AG08396 (cell line): Measurements from ENCODE around the gene OTUD6A.

Experiments used
- DNase-seq: peaks from one replicate; pipeline ENCODE4 v3.0.0; 2012; ENCODE audit warnings: low spot score, mixed read lengths

The OTUD6A gene, protein sequence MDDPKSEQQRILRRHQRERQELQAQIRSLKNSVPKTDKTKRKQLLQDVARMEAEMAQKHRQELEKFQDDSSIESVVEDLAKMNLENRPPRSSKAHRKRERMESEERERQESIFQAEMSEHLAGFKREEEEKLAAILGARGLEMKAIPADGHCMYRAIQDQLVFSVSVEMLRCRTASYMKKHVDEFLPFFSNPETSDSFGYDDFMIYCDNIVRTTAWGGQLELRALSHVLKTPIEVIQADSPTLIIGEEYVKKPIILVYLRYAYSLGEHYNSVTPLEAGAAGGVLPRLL

DNA sequence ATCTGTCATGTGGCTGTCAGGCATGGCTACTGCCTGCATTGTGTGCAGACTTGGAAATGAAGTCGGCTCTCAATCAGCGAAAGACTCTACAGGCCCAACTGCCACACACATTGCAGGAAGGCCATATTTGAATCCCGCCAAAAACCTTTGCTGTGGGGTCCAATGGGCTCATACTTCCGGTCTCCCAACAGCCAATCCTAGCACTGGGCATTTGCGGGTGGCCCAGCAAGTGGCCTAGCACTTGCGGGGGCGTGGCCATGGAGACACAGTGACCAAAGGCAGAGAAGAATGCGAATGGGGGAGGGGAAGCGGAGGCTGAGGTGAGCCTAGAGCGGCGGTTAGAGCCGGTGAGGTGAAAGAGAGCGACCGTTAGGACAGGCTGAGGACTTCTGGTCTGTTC, at the start of gene OTUD6A:
OTUD6A (plus strand) TSS at position 382 of the 400 bp plus-strand sequence. CDS start 68 bp downstream, outside the sequence.
- no peak for DNase-seq

DNA sequence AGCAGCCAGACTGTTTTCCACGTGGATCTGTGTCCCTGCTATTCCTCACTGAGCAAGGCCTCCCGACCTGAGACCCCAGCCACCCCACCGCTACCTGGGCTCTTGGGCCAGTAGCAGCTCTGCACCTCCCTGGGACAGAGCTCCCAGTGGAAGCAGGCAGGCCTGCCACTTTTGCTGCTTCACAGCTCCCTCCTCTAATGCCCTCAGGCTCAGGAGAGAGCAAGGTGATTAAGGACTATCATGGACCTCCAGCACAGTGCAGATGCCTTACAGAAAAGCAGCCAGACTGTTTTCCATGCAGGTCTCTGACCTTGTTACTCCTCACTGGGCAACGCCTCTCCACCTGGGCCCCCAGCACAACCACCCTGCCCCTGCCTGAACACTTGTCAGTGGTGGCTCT, 49.5 kb upstream of the OTUD6A start:
- no peak for DNase-seq

DNA sequence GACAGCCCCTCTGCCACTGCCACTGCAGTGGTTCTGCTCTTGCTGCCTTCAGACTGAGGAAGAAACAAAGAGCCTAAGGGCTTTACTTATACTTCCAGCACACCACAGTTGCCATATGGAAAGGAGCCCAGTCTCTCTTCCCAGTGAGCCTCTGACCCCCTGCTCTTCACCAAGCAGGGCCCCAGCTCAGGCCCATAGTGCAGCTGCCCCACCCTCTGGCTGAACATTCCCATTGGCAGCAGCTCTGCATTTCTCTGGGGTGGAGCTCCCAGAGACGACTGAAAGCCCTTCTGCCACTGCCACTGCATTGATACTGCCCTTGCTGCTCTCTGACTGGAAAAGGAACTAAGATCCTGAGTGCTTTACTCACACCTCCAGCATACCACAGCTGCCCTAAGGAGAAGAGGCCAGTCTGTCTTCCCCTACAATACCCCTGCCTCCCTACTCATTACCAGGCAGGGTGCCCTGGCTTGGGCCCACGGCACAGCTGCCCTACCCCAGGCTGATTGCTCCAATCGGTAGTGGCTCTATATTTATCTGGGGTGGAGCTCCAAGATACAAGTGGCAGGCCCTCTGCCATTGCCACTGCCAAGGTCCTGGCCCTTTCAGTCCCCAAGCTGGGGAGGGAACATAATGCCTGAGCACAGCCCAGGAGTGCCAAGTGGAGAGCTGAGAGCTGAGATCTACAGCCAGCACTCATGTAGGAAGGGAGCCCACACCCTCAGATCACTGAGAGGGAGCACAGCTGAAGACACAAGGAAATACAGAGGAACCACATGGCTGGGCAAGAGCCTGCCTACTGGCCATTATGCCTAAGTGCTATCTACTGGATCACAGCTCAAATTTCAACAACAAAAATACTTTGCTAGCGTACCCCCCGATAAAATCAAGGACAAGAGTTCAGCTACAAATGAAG, 48.5 kb upstream of the OTUD6A start:
- no peak for DNase-seq

DNA sequence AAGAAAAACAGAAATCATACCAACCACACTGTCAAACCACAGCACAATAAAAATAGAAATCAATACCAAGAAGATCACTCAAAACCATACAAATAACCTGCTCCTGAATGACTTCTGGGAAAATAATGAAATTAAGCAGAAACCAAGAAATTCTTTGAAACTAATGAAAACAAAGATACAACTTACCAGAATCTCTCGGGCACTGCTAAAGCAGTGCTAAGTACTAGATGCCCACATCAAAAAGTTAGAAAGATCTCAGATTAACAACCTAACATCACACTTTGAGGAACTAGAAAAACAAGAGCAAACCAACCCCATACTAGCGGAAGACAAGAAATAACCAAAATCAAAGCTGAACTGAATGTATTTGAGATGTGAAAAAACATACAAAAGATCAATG, 45.7 kb upstream of the OTUD6A start:
- no peak for DNase-seq

DNA sequence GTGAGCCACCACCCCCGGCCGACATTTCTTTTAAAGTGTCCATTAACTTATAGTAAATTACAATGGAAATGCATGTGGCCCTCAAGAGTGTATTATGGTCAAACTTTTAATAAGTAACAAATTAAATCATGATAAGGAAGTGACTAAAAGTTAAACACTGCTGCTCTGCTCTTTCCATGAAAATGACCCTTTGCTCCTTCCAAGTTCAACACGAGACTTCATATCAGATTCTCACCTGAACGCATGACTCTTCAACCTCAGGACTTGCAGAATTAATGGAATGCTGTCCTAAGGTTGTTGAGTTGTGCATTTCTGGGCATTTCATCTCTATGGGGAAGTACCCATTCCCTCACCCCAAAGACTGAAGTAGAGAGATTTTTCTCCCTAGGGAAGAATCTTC, 39.6 kb upstream of the OTUD6A start:
- no peak for DNase-seq

DNA sequence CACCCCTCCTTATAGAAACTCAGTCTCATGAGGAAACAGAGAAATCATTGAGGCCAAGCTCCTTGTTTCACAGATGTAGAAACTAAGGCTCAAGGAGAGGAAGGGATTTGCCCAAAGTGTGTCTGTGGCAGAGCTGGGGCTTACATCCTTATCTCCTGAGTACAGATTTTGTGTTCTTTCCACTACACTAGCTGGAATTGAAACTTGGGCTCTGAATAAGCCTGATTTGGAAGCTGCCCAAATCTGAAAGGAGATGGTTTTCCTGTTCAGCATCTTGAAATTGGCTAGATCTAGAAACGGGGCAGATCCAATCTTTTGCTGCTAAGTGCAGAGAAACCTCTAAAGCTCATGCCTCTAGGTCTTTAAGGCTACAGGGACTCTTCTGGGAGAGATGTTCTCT, 36.8 kb upstream of the OTUD6A start:
- DNase-seq: no peak

DNA sequence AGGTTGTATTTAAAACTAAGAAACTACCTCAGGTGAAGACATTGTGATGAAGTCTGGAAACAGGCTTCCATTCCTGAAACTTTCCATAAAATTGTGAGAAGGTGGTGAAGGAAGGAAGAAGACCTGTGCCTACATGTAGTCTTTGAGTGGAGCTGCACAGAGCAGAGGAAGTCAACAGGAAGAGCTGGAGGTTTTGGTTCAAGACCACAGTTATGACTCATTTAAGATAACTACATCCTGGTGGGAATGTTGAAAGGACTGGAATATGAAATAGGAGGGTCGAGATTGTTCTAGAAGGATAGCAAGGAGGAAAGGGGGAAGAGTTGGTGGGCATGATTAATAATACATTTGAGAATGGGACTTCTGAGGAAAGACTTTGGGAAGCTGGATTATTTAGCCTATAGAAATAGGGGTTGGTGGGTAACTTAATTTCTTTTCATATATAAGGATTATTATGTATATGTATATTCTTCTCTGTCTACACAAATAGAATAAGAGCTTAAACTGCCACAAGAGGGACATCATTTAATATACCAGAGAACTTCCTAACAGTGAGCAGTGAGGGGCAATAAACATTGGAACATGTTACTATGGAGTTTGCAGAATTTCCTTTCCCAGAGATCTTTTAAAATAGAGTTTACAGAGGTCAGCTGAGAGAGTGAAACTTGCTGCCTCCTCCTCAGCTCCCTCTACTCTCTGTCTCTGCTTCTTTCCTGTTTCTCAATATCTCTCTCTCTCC, 36.0 kb upstream of the OTUD6A start:
- DNase-seq: no peak

DNA sequence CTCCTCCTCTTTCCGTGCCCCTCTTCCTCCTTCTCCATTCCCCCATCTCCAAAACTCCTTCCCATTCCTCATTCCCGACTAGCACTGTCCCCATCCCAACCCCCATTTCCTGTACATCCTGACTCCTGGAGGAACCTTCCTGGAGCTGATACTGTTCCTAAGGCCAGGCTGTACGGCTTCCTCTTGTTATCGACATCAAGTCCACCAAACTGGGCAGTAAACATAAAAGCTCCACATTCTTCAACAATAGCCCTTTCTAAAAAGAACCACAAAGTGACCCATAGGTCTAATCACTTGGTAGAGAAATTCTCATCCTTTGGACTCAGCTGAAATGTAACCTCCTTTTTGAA, 35.4 kb upstream of the OTUD6A start:
- no peak for DNase-seq

DNA sequence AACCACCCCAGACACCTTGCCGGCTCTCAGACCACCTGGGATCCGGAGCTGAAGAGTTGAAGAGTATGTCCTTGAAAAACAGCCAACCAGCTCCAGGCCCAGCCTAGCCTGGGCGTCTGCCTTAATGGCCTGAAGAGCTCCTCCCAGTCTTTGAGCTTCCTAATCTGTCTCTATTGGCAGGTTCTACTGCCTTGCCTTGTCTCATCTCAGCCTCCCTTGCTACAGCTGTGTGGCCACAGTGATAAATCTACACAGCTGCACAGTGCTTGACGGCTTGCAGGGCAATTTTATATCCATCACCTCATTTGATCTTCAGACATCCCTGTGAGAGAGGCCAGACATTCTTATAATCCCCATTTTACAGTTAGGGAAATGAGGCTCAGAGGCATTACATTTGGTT, 32.4 kb upstream of the OTUD6A start:
- no peak for DNase-seq

DNA sequence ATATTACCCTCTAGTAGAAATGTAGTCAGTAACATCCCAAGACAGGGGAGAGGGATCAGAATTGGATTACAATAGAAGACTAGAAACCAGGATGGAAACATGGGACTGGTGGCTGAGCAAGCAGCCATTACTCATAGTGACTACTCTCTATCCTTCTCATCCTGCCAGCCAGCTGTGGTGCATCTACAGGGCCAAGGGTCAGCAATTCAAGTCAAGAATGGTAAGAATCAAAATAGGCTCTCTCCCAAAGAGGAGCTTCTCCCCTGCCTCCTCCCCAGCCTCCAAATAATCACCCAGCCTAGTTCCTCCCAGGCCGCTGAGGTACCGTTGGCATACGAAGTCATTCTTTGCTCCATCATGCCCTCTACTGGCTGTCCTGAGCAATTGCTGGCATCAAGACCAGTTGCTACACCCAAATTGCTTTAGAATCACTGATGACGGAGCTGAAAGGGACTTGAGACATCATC, 31.9 kb upstream of the OTUD6A start:
- DNase-seq: peak; percentile 67

DNA sequence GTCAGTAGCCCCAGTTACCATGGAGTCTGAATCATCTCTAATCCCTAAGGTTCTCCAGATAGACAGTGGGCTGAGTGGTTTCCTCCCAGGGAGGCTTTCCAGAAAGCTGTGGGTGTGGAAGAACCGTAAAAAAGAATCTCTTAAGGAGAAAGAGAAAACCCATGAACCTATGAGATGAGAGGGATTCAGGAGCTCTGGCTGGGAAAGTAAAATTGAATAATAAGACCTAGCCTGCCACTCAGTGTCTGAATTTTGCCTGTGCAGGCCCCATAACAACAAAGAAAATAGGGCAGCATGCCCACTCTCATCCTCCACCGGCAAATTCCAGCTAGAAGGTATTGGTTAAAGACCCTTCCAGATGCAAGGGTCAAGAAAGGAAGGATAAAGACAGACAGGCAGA, 29.5 kb upstream of the OTUD6A start:
- DNase-seq: no peak

DNA sequence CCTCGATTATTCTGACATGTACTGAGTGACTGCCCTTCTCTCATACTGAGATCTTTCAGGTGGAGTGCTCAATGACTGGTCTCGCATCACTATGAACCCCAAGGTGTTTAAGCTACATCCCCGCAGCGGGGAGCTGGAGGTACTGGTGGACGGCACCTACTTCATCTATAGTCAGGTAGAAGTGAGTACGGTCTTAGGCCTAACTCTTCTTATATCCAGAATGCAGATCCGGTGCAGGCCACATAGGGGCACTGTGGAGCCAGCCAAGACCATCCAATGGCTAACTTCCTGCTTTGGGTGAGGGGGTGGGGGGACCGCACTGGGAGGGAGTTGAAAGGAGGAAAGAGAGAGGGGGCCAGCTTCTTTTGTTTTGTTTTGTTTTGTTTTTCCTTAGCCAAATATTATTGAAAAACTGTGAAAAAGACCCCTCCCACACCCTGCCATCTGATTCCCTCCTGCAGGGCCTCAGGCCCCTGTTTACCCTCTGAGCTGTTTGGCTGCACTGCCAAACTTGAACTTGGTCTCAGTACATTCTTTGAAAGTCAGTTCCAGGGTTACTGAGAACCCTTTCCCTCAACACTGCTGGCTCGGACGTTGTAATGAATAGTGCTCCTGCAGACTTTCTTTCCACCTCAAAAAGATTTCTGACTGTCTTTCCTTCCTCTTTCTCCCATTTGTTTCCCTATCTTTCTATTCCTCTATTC, 28.8 kb upstream of the OTUD6A start:
- peak; percentile 36 for DNase-seq

DNA sequence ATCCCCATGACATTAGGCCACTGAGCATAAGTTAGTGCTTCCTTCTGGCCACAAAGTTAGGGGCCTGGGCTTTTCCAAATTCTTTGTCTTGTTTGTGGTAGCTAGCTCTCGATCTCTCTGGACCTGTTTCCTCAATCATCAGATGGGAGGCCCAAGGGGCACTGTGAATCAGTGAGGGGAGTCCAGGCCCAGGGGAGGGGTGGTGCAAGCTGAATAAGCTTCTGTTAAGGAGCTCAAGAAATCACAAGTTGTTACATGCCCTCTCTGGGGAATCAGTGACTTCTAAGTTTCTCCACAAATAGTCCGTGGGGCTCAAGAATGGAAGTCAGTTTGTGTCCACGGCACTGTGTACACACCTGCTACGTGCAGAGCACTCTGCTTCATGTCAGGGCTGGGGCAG, 27.6 kb upstream of the OTUD6A start:
- DNase-seq: no peak

DNA sequence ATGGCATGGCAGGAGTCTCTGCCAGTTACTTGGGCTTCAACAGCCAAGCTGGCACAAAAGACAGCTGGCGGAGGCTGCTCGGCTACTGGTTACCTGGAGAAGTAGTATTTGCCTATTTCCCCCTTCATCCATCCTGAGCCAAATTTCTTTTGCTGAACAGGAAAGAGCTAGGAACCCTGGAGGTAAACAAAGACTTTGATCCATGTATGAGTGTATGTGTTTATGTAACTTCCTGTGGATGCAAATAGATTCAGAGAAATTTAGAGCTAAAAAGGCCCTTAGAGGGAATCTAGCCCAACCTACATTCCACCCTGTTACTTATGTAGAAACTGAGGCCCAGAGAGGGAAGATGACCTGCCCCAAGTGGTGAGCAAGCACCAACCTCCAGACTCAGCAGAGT, 23.7 kb upstream of the OTUD6A start:
- DNase-seq: no peak

DNA sequence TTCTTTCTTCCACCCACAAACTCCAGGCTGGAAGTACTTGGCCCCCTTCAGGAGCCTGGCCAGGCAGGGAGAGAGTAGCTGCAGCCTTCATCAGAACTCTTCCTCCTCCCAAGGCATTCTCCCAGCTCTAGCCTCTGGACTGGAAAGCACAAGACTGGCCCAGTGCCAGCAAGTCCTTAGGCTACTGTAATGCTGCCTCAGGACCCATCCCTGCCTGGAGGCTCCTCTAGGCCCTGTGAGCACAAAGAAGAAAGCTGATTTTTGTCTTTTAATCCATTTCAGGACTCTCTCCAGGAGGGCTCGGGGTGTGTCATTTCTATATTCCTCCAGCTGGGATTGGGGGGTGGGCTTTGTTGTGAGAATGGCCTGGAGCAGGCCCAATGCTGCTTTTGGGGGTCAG, 23.3 kb upstream of the OTUD6A start:
- DNase-seq: no peak

DNA sequence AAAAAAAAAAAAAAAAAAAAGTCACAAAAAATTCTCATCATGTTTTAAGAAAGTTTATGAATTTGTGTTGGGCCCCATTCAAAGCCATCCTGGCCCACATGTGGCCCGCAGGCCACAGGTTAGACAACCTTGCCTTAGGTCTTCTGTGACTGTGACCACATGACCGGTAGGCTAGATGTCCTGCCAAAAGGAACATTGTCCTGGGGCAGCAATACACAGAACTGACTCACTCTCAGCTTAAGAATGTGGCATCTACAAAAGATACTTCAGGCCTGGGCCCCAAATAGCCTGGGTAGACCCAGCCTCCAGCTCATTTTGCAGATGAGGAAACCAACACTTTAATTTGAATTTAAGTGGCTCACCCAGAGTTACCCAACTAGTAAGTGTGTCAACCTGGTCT, 22.5 kb upstream of the OTUD6A start:
- no peak for DNase-seq

DNA sequence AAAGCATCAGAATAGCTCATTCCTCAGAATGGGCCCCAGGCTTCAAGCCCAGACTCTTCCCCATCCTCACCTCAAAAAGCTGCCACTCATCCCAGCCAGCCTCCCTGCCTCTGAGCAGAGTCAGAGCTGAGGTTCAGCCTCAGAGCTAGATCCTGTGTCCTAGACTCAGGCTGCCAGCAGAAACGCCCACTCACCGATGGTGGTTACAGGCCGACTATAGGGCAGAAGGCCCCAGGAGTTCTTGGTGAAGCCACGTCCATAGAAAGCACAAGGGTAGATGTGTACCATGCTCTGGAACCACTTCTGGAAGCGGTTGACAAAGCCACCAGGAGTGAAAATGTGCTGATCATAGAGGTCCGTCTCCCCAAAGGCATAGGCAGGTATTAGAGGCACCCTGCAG, 20.3 kb upstream of the OTUD6A start:
- no peak for DNase-seq

DNA sequence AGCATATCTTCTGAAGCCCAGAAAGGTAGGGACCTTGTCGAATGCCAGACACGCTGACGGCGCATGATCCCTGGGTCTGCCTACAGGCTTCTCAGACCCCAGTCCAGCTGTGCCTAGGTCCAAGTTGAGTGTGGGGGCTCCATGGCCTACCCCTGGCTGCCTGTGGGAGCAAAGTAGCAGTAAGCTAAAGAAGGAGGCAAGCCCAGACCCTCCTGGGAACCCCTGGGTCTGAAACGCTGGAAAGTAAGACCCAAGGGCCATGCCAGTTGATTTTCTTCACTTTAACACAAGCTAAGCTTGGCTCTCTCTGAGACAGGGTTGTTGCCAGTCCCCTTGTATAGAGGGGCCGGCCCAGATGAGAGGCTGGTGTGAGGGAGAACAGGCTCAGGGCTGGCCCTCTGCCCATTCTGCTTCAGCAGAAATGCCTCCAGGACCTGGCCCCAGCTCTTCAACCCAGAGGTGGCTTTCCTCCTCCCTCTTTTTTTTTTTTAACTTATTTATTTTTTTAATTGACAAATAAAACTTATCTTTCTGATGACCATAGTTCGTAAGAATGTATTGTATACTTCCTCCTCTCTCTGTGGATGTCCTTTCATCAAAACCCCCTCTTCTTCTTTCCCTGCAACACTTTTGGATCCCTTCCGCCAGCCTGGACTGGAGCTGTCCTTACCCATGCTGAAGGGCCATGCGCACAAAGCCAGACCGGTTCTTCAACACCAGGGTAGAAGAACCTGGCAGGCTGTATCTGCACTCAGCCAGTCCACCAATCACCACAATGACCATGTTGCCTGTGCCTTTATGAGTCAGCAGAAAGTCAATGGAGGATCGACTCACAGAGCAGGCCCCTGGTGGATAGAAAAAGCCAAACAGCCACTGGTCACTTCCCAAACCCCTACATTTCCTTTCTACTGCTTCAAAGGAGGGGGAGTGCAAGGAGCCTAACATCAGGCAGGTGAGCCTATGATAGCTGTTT, 19.6 kb upstream of the OTUD6A start:
- DNase-seq: no peak

DNA sequence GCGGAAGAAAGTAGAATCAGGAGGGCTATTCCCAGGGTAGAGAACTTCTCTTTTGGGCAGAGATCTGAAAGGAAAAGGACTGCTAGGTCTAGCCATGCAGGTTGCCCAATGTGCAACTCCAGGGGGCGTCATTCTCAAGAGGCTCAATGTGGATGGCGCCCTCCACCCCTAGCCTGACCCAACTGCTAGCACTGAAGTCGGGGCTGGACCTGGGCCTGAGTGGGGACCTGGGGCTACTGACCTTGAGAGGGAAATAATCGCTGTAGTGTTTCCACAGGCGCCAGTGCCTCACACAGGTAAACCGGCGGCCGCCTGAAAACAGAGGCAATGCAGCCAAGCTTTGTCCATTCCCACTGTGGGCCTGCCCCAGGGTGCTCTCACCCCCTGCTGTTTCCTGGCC, 18.6 kb upstream of the OTUD6A start:
- DNase-seq: no peak

DNA sequence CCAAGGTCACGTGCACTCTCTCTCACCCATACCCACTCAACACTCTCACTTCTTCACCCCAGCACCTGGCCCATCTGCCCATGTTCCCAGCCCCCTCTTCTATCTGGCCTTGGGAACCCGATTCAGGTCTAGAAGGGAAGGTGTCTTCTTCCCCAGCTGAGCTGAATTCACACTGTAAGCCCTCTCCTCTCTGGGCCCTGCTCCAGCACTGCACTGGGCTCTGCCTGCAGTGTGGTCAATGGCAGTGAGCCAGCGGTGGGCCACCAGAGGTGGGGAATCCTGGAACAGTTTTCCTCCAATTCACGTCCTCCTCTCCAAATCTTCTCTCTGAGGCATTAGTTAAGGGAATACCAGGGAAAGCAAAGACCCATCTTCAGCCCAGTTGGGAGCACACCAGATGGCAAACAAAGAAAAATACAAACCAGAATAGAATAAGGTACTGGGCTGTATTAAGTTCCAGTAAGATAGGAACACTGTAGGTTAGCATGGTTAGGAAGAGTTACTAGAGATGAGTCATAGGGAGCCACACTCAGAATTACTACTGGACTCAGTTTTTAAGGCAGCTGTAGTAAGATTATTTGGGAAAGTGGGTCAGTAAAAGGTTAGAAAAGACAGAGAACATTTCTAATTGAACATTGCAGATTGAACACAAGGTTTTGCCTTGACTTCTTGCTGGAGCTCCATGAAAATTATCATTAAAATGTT, 17.6 kb upstream of the OTUD6A start:
- DNase-seq: no peak
